PFSK-1 (cell line): ENCODE measurements around the gene TYMP.

Experiments used
- FOXP2 ChIP-seq: optimal IDR thresholded peaks from 2 replicates; pipeline ENCODE3; 2011; ENCODE audit warnings: borderline replicate concordance, control low read depth, inconsistent platforms; ENCODE audit not compliant: insufficient read depth; ENCODE audit errors: extremely low read length, extremely low read depth
- POLR2AphosphoS5 ChIP-seq: IDR thresholded peaks from 2 replicates; pipeline ENCODE4 v1.6.1; 2012; ENCODE audit warnings: low read depth, mild to moderate bottlenecking, control low read depth, low read length, moderate library complexity
- SIN3A ChIP-seq: IDR thresholded peaks from 2 replicates; pipeline ENCODE4 v1.6.1; 2012; ENCODE audit warnings: mild to moderate bottlenecking, low read length, moderate library complexity, borderline replicate concordance; ENCODE audit not compliant: insufficient read depth
- TAF1 ChIP-seq: IDR thresholded peaks from 2 replicates; pipeline ENCODE4 v1.6.1; 2012; ENCODE audit warnings: low read length, control low read depth, borderline replicate concordance; ENCODE audit not compliant: insufficient read depth
- TF ChIP-seq, protein P1 (sequence below), 2 experiments: IDR thresholded peaks; 2 replicates each; pipeline versions ENCODE4 v1.6.1 to v1.8.0; 2011 to 2012; ENCODE audit warnings: low read depth in 2 of 2, low read length in 2 of 2, control low read depth in 1 of 2, inconsistent platforms in 1 of 2, mild to moderate bottlenecking in 1 of 2, moderate library complexity in 1 of 2; ENCODE audit not compliant: insufficient read depth in 1 of 2

DNA sequence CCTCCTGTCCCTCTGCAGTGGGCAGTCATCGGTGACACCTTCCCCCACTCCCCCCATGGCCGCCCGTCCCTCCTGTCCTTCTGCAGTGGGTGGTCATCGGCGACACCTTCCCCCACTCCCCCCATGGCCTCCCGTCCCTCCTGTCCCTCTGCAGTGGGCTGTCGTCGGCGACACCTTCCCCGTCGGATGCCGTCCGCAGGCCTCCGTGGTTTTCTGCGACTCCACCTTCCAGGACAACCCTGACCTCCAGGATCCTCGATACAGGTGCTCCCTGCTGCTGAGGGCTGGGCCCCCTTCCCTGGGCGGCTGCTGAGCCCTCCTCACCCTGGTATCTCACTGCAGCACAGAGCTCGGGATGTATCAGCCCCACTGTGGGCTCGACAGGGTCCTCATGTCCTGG, 40.9 kb downstream of the TYMP start:
- TF ChIP-seq FOXP2, result no peak
- TF ChIP-seq POLR2AphosphoS5, result no peak
- no peak for TF ChIP-seq TAF1
- TF ChIP-seq, protein P1, sequence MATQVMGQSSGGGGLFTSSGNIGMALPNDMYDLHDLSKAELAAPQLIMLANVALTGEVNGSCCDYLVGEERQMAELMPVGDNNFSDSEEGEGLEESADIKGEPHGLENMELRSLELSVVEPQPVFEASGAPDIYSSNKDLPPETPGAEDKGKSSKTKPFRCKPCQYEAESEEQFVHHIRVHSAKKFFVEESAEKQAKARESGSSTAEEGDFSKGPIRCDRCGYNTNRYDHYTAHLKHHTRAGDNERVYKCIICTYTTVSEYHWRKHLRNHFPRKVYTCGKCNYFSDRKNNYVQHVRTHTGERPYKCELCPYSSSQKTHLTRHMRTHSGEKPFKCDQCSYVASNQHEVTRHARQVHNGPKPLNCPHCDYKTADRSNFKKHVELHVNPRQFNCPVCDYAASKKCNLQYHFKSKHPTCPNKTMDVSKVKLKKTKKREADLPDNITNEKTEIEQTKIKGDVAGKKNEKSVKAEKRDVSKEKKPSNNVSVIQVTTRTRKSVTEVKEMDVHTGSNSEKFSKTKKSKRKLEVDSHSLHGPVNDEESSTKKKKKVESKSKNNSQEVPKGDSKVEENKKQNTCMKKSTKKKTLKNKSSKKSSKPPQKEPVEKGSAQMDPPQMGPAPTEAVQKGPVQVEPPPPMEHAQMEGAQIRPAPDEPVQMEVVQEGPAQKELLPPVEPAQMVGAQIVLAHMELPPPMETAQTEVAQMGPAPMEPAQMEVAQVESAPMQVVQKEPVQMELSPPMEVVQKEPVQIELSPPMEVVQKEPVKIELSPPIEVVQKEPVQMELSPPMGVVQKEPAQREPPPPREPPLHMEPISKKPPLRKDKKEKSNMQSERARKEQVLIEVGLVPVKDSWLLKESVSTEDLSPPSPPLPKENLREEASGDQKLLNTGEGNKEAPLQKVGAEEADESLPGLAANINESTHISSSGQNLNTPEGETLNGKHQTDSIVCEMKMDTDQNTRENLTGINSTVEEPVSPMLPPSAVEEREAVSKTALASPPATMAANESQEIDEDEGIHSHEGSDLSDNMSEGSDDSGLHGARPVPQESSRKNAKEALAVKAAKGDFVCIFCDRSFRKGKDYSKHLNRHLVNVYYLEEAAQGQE (IDR thresholded peaks at IDR 0.05; ENCODE audit: insufficient read depth in 1 of 2, low read depth in 2 of 2, low read length in 2 of 2), result no peak
- no peak for TF ChIP-seq SIN3A
